Omental fat pad (tissue), 4 donors: ENCODE measurements around the gene NFIA. TPM values are rescaled to one million over a fixed set of nuclear protein-coding genes. Genes with fewer than 3 reads are reported as not detected.

Experiments
- ATAC-seq: fragments of 150-250 bp; one replicate; pipeline ENCODE4 v1.9.1; 2016; ENCODE audit warnings: mild to moderate bottlenecking, moderate library complexity; ENCODE audit not compliant: low FRiP score
- DNase-seq: peaks from one replicate; pipeline ENCODE4 v3.0.0-alpha.2; 2019; ENCODE audit warnings: low spot score
- CTCF ChIP-seq, 3 donors: fragments of 450-650 bp; IDR thresholded peaks; one replicate each; pipeline ENCODE4 v1.5.1; 2016 to 2017; ENCODE audit warnings: antibody characterized with exemption in 3 of 3, mild to moderate bottlenecking in 3 of 3, moderate library complexity in 2 of 3
- total RNA-seq, 4 donors: library from RNA; depleted of rRNA; stranded (reverse); fragments of >200 nt; gene quantifications; one replicate each; pipeline ENCODE4 v1.1.0, GENCODE V29; 2016

Gene NFIA
- total RNA-seq, 4 donors from 2014 or later, result 61.1 to 159 (median 77.5) TPM

GRCh38 chr1:61202854-61203598, 120.7 kb downstream of the NFIA start:
- TF ChIP-seq CTCF (IDR thresholded peaks at IDR 0.05), result no peak
- DNase-seq (no peak), ATAC-seq (peak; percentile 61)

- no peak for ATAC-seq
- no peak for DNase-seq
- TF ChIP-seq CTCF (IDR thresholded peaks at IDR 0.05), result no peak
Measured at GRCh38 chr1:61204528-61204927, 122.2 kb downstream of the NFIA start.

- ATAC-seq, result no peak
- TF ChIP-seq CTCF (IDR thresholded peaks at IDR 0.05), result no peak
- DNase-seq, result no peak
Measured at GRCh38 chr1:61207416-61207815, 125.1 kb downstream of the NFIA start.

- ATAC-seq (no peak), DNase-seq (no peak)
- no peak for TF ChIP-seq CTCF (IDR thresholded peaks at IDR 0.05)
Measured at GRCh38 chr1:61208172-61208571, 125.8 kb downstream of the NFIA start.

GRCh38 chr1:61208831-61209230, 126.5 kb downstream of the NFIA start:
- no peak for TF ChIP-seq CTCF (IDR thresholded peaks at IDR 0.05)
- no peak for DNase-seq
- no peak for ATAC-seq

- no peak for DNase-seq
- TF ChIP-seq CTCF (IDR thresholded peaks at IDR 0.05), result no peak
- ATAC-seq, result peak; percentile 49
Measured at GRCh38 chr1:61210435-61211154, 128.2 kb downstream of the NFIA start.
